HG02588 (cell line): Measurements from ENCODE around the gene CLDN14.
"Not testable (repeated sequence)": the region's sequence is repeated elsewhere in the genome, so short reads cannot be mapped to it uniquely, and the experiment has no call there.

Experiments
- ATAC-seq: cut with Tn5 transposase; IDR thresholded peaks from one replicate; pipeline ENCODE4 v1.9.1; 2021; ENCODE audit warnings: mild to moderate bottlenecking, moderate library complexity; ENCODE audit not compliant: unreplicated experiment

CLDN14 gene

GRCh38 chr21:36502365-36502764, 22.4 kb upstream of the CLDN14 start:
- ATAC-seq: no peak

GRCh38 chr21:36501589-36501892, 21.6 kb upstream of the CLDN14 start:
- no peak for ATAC-seq

DNA sequence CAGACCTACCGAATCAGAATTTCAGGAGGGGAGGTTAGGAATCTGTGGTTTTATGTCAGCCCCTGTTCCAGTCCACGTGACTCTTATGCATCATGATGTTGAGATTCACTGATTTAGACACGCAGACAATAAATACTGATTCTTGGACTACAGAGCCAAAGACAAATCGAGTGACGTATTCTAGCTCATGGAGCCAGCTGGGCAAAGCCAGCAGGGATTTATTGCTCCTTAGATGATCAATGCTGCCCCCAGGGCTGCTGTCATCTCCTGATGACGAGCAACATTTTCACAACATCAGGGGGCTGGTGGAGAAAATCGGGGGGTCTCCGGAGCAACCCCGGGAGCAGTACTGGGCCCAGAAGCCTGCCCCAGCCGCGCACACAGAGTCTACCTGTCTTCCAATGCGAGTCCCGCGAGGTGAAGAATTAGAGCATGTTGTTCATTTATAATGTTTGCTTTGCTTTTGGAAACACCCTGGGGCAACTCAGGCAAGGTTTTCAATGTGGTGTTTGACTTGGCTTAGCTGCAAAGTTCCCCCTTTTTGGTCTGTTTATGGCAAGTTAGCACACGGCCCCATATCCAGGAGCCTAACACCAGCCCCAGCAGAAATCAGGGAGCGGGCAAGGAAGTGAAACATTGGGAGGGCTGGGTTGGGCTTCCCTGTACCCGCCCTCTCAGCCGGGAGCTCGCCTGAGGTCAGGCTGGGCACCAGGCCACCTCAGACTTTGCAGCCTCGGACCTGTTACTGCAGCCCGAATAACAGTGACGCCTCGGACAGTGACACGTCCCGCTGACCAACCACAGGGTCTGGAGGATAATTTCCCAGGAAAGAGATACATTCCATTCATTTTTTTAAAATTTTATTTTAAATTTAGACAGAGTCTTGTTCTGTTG, 19.9 kb upstream of the CLDN14 start:
- ATAC-seq: no peak

DNA sequence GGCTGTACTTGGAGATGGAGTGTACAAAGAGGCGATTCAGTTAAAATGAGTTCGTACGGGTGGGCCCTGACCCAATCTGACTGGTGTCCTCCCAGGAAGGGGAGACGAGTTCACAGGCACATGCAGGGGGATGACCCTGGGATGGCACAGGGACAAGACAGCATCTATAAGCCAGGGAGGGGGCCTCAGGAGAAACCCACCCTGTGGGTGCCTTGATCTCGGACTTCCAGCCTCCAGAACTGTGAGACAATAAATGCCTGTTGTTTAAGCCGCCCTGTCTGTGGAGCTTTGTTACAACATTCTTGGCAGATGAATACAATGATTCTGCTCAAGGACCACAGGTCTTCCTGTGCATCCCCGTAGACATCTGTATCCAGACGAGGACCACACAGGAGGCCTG, 14.6 kb upstream of the CLDN14 start:
- no peak for ATAC-seq

DNA sequence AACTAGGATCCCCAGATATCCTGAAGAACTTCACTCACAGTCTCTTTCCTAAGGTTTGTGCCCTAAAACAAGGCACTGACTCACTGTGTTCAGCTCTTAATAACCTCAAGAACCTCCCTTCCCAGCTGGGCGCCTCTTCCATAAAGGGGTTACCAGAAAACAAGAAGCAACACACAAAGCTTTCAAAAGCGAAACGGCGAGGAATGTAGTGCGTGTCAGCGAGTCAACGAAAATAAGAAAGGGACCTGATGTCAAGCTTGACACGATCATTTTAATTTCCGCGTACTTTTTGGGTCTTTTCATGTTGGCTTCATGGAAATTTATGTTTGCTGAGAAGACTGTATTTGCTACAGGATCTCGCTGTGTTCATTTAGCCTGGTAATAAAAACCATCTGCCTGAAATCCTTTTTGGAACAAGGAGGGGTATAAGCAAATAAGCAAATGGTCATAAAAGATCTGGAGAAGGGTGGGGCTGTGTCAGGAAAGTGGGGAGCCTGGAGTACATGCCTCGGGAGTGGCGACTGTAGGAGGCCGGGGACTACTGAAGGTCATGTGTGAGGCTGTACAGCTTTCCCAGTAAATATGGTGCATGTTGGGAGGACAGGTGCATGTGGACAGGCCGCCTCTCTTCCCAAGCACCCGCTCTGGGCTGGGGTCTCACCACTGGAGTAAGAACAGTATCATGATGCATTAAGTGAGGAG, 11.4 kb upstream of the CLDN14 start:
- ATAC-seq: no peak

GRCh38 chr21:36489776-36490165, 9.8 kb upstream of the CLDN14 start:
- no peak for ATAC-seq

DNA sequence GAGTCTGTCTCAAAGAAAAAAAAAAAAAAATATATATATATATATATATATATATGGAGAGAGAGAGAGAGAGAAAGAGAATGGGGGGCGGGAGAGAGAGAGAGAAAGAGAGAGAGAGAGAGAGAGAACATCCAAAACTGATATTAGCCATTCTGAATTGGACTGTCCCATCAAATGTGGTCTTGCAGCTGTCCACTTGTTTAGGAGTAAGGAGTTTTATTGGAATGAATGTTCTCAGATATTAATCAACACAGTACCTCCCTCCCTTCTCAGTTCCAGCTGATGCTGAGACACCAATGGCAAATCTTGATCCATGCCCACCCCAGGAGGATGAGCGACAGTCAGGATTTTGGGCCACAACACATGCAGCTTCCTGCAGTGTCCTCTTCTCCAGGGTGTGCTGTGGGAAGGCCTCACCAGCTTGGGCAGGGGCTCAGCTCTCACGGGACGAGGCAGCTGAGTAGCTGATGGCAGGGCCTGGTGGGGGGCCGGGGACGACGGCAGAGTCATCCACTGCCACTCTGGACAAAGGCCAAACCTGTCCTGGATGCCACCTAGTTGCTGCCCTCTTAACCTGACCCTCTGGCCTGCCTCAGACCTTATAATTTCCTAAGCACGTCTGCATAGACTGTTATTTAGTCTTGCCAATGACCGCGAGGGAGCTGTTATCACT, 9.3 kb upstream of the CLDN14 start:
- ATAC-seq: no peak

GRCh38 chr21:36487641-36488307, 7.9 kb upstream of the CLDN14 start:
- no peak for ATAC-seq

GRCh38 chr21:36486246-36486645, 6.3 kb upstream of the CLDN14 start:
- ATAC-seq: no peak

DNA sequence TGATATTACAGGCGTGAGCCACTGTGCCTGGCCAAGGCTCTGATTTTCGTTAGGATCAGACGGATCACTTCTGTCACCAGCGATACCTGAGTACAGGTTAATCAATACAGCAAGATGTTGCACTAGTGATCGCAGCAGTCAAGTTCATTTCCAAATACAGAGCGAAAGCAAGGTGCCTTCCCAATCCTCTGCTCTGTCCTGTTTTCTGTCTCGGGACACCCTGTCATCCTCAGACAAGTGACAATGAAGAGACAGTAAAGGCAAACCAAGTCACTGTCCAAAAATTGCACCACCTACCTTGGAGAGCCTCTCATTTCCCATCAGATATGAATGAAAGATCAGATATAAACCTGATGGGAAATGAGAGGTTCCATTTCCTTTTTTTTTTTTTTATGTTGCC, 5.6 kb upstream of the CLDN14 start:
- no peak for ATAC-seq

DNA sequence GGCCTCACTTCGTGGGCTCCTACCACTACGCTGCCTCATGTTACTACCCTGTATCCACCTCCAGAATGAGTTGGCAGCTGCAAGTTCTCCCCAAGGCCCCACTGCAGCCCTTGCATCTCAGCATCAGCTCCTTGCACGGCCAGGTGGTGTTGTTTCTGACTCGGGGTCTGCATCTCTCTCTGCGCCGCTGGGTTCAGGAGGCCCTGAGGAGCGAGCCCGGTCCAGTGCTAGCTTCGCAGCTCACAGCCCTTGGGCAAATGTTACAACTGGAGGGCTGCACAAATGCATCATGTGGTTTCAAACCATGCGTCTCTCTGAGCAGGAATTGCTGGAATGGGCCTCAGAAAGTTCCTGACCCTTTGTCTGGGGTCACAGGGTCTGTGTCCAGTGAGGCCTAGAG, 3.2 kb upstream of the CLDN14 start:
- no peak for ATAC-seq

GRCh38 chr21:36482673-36483072, 2.8 kb upstream of the CLDN14 start:
- no peak for ATAC-seq

DNA sequence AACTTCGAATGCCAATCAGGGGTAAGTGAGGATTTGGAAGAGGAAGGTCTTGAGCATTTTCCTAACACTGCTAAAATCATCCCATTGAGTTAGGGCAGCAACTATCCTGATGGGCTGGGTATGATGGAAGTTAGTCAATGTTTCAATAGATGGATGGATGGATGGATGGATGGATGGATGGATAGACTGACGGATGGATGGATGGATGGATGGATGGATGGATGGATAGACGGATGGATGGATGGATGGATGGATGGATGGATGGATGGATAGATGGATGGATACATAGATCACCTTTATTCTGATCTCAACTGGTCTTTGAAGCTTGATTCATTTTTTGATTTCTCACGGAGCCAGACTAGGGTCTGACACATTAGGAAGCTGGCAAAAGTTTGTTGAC, 2.3 kb upstream of the CLDN14 start:
- ATAC-seq: no peak

GRCh38 chr21:36481639-36482038, 1.7 kb upstream of the CLDN14 start:
- no peak for ATAC-seq

GRCh38 chr21:36480618-36481017, 696 bp upstream of the CLDN14 start:
- no peak for ATAC-seq

GRCh38 chr21:36478941-36479340, 981 bp downstream of the CLDN14 start:
- no peak for ATAC-seq

DNA sequence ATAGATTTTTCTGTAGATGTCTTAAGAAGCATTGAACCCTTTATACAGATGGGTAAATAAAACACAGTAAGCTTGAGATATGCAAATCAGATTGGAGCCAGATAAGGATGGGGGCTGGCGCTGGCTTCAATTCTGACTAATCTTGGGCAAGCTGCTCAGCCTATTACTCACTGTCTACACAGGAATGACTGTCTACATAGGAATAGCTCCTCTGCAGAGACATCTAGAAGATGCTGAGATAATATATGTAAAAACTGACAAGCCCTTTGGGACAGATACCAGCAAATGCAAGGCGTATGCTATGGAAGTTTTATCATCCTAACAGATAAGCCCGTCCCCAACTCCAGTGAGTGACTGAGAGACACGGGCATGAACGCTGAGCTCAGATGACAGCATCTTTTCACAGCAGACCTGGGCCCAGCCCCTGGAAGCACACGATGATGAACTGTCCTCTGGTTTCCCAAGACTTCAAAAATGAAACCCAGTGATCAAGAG, 1.7 kb downstream of the CLDN14 start:
- ATAC-seq: no peak

DNA sequence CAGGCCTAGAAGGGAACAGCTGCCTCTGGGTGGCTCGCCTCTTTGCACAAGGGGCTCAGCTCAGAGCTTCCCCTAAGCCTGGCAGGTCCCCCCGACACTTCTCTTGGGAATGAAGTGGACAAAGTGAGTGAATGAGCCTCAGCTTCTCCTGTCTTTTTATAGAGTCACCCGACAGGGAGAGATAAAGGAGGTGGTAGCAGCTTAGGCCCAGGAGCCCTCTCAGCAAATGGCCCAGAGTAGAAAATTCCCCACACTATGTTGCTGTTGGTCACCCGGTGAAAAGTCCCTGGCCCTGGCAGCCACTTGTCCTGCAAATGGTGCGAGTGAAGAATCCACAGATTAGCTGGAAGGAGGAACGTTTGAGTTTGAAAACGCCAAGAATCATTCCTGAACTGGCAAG, 2.4 kb downstream of the CLDN14 start:
- no peak for ATAC-seq

GRCh38 chr21:36477001-36477400, 2.9 kb downstream of the CLDN14 start:
- no peak for ATAC-seq

DNA sequence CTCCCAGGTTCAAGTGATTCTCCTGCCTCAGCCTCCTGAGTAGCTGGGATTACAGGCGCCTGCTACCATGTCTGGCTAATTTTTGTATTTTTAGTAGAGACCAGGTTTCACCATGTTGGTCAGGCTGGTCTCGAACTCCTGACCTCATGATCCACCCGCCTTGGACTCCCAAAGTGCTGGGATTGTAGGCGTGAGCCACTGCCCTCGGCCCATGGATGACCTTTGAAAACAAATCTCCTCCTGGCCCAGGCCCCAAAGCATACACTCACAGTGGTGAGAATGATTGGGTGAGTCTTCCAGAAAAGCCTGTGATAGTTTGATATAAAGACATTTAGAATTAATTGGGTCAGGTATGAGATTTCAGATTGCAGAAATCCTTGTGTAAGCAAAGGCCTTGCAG, 3.4 kb downstream of the CLDN14 start:
- not testable (repeated sequence) for ATAC-seq

DNA sequence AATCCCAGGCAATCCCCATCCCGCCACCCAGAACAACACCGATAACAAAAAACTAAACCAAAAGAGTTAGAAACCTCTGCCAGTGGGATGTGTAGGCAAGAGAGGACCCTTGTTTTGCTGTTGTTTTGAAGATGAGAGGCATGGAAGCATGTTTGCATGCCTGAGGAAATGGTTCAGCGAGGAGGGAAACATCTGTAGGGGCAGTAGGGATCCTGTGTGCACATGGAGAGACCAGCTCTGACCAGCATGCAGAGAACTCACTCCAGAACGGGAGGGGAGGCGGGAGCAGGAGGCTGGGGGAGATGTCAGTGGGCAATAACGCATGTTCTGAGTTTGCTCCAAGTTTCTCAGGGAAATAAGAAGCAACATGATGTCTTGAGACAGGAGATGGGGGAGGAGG, 5.3 kb downstream of the CLDN14 start:
- ATAC-seq: no peak
